NCI-H1105 (cell line): Measurements from ENCODE around the gene TBX10.
"Not testable (repeated sequence)": the region's sequence is repeated elsewhere in the genome, so short reads cannot be mapped to it uniquely, and the experiment has no call there.

ENCODE experiments used
- DNase-seq: peaks from one replicate; lab custom pipeline; 2025; lab: John Stamatoyannopoulos, UW

The TBX10 gene

DNA sequence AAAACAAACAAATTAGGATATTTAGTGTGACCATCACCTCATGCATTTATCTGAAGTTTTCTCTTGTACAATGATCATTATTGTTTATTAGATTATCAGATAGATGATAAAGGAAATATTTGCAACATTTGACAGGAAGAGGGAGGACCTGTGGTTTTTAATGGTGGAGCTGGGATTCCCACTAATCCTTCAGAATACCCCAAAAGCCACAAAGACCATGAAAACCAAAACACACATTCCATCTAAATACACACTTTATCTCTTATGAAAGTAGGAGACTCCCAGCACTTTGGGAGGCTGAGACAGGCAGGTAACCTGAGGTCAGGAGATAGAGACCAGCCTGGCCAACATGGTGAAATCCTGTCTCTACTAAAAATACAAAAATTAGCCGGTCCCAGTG, 40.4 kb downstream of the TBX10 start:
- DNase-seq: no peak

DNA sequence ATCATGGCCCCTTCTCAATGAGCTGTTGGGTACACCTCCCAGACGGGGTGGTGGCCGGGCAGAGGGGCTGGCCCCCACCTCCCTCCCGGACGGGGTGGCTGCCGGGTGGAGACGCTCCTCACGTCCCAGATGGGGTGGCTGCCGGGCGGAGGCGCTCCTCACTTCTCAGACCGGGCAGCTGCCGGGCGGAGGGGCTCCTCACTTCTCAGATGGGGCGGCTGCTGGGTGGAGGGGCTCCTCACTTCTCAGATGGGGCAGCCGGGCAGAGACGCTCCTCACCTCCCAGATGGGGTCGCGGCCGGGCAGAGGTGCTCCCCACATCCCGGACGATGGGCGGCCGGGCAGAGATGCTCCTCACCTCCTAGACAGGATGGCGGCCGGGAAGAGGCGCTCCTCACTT, 41.6 kb downstream of the TBX10 start:
- not testable (repeated sequence) for DNase-seq

DNA sequence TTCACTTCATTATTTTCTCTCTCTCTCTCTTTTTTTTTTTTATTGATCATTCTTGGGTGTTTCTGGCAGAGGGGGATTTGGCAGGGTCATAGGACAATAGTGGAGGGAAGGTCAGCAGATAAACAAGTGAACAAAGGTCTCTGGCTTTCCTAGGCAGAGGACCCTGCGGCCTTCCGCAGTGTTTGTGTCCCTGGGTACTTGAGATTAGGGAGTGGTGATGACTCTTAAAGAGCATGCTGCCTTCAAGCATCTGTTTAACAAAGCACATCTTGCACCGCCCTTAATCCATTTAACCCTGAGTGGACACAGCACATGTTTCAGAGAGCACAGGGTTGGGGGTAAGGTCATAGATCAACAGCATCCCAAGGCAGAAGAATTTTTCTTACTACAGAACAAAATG, 42.1 kb downstream of the TBX10 start:
- not testable (repeated sequence) for DNase-seq

DNA sequence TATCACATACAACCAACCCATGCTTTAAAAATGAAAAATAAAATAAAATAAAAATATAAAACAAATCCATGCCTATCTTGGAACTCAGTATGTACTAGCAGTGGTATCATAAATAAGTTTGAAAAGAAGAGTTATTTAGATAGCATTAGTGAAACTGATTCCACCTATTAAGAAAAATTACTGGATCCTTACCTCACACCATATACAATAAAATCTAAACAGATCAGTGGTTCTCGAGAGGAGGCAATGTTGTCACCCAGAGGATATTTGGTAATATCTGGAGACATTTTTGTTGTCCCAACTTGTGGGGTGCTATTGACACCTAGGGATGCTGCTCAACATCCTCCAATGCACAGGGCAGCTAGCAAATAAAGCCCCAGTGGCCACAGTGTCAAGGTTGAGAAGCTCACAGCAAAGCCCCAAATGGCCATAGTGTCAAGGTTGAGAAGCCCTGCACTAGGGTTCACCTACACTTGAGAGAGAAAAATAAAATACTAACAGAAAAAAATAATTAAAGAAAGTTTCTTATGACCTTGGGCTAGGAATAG, 42.7 kb downstream of the TBX10 start:
- no peak for DNase-seq

DNA sequence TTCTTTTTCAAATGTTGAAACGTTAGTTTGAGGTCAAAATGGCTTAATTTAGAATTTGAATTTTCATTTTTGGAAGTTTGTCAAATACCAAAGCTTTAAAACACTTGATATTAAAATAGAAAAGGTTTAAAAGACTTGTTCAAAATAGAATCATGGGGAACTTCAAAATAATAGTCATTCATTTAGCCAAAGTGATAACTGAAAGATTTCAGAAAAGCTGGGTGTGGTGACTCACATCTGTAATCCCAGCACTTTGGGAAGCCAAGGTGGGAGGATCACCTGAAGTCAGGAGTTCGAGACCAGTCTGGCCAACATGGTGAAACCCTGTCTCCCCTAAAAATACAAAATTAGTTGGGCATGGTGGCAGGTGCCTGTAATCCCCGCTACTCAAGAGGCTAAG, 45.1 kb downstream of the TBX10 start:
- DNase-seq: no peak

DNA sequence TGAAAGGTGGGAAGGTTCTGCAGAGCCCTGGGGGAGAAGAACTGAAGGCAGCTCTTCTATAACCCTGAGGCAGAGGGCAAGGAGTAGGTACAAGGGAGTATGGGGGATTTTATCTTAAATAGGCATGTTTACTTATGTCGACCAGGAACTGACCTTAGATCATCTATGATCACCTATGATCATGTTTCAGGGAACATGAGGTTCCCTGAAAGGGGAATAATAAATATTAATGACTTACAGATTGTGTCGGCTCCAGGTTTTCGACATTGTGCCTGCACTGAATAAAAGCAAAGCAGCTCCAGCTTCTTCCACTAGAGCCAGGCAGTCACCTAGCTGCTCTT, 46.0 kb downstream of the TBX10 start:
- DNase-seq: no peak

DNA sequence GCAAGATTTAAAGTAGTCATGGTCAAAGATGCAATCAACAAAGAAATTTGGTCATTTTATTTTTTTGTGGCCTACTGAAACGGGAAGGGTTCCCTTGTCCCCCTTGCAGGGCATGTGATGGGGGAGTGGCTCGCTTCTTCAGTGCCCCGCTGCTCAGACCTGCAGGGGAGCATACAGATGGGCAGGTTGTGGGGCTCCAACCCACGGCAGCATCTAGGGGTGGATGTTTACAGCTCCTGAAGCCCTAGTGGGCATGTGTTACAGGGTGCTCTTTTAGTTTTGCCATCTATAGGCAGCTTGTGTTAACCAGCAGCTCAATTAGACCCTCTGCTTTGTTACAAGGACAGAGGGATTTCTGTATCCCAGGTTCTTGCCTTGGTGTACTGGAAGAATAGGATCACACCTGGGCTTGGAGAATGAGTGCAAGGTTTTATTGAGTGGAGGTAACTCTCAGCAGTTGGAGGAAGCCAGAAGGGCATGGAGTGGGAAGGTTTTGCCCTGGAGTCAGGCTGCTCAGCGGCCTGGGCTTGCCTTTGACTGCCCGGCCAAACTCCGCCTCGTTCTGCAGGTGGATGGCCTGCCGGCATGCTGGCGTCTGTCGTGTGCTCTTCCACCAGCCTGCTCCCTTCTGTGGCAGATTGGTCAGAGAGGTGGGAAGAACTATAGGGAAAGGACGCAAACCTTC, 46.5 kb downstream of the TBX10 start:
- no peak for DNase-seq

DNA sequence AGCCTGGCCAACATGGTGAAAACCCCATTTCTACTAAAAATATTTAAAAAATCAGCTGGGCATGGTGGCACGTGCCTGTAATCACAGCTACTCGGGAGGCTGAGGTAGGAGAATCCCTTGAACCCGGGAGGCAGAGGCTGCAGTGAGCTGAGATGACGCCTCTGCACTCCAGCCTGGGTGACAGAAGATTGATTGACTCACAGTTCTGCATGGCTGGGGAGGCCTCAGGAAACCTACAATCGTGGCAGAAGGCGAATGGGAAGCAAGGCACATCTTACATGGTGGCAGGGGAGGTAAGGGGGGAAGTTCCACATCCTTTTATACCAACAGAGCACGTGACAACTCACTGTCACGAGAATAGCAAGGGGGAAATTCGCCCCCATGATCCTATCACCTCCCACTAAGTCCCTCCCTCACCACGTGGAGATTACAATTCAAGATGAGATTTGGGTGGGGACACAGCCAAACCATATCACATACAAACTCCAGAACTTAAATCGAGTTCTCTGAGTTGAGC, 50.6 kb downstream of the TBX10 start:
- not testable (repeated sequence) for DNase-seq

DNA sequence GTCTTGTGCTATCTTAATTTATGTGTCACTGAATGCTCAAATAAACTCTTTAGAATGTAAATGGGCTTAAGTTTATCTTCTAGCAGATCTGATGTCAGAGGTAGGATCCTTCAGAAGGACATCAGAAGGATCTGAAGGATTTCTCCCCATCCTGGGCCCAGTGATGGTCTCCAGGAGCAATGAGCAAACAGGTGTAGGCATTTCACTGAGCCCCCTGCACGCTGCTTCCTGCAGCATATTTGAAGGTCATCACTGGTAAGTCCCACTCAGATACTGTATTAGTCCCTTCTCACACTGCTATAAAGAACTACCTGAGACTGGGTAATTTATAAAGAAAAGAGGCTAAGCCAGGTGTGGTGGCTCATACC, 51.4 kb downstream of the TBX10 start:
- no peak for DNase-seq

DNA sequence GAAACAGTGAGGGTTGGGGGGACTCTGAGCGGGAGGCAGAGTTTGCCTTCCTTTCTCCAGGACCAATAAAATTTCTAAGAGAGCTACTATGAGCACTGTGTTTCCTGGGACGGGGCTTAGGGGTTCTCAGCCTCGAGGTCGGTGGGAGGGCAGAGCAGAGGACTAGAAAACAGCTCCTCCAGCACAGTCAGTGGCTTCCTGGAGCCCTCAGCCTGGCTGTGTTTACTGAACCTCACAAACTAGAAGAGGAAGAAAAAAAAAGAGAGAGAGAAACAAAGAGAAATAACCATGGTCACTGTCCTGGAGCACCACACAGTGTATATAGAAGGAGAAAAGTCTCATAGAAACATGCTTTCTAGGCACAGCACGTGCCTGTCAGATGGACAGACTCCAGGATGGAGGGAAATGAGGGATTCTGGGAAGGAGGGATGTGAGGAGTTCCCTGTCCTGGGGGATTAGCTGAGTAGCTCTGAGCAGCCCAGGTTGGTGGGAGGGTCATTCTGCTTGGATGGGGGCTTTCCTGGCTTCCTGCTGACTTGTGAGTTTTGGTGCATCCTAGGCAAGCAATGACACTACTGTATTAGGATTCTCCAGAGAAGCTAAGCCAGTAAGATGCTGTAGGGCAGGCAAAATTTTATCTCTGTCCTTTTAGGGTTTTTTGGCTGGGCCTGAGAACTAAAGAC, 52.9 kb downstream of the TBX10 start:
- no peak for DNase-seq

DNA sequence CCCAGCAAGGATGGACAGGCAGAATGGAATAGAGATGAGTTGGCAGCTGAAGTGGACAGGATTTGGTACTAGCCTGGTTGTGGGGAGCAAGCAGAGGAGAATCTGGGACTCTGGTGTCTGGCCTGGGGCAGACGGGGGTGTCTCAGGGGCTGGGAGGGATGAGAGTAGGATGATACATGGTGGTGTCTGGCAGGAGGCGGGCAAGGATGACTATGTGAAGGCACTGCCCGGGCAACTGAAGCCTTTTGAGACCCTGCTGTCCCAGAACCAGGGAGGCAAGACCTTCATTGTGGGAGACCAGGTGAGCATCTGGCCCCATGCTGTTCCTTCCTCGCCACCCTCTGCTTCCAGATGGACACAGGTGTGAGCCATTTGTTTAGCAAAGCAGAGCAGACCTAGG, 53.7 kb downstream of the TBX10 start:
- no peak for DNase-seq

DNA sequence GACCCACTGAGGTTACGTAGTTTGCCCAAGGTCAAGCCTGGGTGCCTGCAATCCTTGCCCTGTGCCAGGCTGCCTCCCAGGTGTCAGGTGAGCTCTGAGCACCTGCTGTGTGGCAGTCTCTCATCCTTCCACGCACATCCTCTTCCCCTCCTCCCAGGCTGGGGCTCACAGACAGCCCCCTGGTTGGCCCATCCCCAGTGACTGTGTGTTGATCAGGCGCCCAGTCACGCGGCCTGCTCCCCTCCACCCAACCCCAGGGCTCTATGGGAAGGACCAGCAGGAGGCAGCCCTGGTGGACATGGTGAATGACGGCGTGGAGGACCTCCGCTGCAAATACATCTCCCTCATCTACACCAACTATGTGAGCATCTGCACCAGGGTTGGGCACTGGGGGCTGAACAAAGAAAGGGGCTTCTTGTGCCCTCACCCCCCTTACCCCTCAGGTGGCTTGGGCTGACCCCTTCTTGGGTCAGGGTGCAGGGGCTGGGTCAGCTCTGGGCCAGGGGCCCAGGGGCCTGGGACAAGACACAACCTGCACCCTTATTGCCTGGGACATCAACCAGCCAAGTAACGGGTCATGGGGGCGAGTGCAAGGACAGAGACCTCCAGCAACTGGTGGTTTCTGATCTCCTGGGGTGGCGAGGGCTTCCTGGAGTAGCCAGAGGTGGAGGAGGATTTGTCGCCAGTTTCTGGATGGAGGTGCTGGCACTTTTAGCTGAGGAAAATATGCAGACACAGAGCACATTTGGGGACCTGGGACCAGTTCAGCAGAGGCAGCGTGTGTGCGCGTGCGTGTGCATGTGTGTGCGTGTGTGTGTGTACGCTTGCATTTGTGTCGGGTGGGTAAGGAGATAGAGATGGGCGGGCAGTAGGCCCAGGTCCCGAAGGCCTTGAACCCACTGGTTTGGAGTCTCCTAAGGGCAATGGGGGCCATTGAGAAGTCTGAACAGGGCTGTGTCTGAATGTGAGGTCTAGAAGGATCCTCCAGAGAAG, 54.4 kb downstream of the TBX10 start:
- DNase-seq: no peak

DNA sequence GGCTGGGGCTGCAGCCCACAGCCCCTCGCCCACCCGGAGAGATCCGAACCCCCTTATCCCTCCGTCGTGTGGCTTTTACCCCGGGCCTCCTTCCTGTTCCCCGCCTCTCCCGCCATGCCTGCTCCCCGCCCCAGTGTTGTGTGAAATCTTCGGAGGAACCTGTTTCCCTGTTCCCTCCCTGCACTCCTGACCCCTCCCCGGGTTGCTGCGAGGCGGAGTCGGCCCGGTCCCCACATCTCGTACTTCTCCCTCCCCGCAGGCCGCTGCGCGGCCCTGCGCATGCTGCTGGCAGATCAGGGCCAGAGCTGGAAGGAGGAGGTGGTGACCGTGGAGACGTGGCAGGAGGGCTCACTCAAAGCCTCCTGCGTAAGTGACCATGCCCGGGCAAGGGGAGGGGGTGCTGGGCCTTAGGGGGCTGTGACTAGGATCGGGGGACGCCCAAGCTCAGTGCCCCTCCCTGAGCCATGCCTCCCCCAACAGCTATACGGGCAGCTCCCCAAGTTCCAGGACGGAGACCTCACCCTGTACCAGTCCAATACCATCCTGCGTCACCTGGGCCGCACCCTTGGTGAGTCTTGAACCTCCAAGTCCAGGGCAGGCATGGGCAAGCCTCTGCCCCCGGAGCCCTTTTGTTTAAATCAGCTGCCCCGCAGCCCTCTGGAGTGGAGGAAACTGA, 55.2 kb downstream of the TBX10 start:
- no peak for DNase-seq

DNA sequence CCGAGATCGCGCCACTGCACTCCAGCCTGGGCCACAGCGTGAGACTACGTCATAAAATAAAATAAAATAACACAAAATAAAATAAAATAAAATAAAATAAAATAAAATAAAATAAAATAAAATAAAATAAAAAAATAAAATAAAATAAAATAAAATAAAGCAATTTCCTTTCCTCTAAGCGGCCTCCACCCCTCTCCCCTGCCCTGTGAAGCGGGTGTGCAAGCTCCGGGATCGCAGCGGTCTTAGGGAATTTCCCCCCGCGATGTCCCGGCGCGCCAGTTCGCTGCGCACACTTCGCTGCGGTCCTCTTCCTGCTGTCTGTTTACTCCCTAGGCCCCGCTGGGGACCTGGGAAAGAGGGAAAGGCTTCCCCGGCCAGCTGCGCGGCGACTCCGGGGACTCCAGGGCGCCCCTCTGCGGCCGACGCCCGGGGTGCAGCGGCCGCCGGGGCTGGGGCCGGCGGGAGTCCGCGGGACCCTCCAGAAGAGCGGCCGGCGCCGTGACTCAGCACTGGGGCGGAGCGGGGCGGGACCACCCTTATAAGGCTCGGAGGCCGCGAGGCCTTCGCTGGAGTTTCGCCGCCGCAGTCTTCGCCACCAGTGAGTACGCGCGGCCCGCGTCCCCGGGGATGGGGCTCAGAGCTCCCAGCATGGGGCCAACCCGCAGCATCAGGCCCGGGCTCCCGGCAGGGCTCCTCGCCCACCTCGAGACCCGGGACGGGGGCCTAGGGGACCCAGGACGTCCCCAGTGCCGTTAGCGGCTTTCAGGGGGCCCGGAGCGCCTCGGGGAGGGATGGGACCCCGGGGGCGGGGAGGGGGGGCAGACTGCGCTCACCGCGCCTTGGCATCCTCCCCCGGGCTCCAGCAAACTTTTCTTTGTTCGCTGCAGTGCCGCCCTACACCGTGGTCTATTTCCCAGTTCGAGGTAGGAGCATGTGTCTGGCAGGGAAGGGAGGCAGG, 56.0 kb downstream of the TBX10 start, which contains the start of gene GSTP1:
GSTP1 (plus strand) TSS at position 566 of the 958 bp plus-strand sequence; CDS start at position 598, 32 bp downstream.
- DNase-seq: no peak

DNA sequence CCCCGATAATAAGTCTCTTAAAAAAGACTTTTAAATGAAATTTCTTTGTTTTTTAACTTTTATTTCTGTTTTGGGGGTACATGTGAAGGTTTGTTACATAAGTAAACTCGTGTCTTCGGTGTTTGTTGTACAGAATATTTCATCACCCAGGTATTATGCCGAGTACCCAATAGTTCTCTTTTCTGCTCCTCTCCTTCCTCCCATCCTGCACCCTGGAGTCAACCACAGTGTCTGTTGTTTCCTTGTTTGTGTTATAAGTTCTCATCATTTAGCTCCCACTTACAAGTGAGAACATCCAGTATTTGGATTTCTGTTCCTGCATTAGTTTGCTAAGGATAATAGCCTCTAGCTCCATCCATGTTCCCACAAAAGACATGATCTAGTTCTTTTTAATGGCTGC, 57.6 kb downstream of the TBX10 start:
- no peak for DNase-seq

DNA sequence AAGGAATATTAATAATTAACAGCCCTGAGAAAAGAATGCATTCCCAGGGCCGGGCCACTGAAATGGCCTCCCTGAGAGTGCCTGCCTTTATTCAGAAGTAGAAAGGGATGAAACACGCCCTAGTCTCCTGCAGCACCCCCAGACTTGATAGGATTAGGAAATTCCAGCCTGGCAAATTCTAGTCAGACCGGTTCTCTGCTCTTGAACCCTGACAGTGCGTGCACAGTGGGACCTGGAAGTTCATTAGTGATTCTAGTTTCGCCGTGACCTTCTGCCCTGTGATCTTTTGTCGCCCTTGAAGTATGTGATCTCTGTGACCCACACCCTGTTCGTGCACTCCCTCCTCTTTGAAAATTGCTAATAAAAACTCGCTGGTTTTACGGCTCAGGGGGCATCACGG, 58.1 kb downstream of the TBX10 start:
- DNase-seq: no peak
